ENCODE measurements around the gene ECT2L. TPM values are rescaled to one million over a fixed set of nuclear protein-coding genes. Genes with fewer than 3 reads are reported as not detected.

ECT2L gene
- total and polyA plus RNA-seq, 2 of the 4 experiments (the other 2 are of a cell fraction), result not detected

- H4K91ac ChIP-seq (ENCODE audit: insufficient read depth, low read depth, low read length), result no peak overlapping the region
- H3K4me1 ChIP-seq (ENCODE audit: control insufficient read depth, insufficient read depth, low read length), result no peaks in the 10 kb centered on the region
- no peak overlapping the region for H3K4me3 ChIP-seq (ENCODE audit: insufficient read depth, low read depth, low read length)
- H3K79me1 ChIP-seq (ENCODE audit: low read depth in 1 of 2, low read length in 2 of 2), result no peaks in the 10 kb centered on the region
- H4K5ac ChIP-seq (ENCODE audit: low read depth, low read length), result no peak overlapping the region
- H2BK5ac ChIP-seq (ENCODE audit: low read depth, low read length, poor library complexity, severe bottlenecking), result no peak overlapping the region
- H3K4ac ChIP-seq (ENCODE audit: low read depth, low read length), result no peak overlapping the region
- H2AK5ac ChIP-seq (ENCODE audit: low read depth, low read length), result no peak overlapping the region
- no peak overlapping the region for H3K27ac ChIP-seq (ENCODE audit: insufficient read depth, low read length)
- intact Hi-C loops (cut with micrococcal nuclease), result no loop called here
- H2BK120ac ChIP-seq (ENCODE audit: low read depth, low read length), result no peak overlapping the region
- H4K20me1 ChIP-seq (ENCODE audit: insufficient read depth, low read length), result no peaks in the 10 kb centered on the region
- no peak overlapping the region for H2AK9ac ChIP-seq (replicated peaks; ENCODE audit: low read depth, low read length, poor library complexity)
- no peak overlapping the region for H4K8ac ChIP-seq (ENCODE audit: low read depth in 2 of 2, low read length in 2 of 2)
- ChIA-PET POLR2A (ENCODE audit: unreplicated experiment) (no interaction called here), CTCF (no interaction called here)
- no peaks in the 10 kb centered on the region for H3K36me3 ChIP-seq (ENCODE audit: control insufficient read depth, insufficient read depth, low read length)
- TF ChIP-seq RFX5 (IDR thresholded peaks at IDR 0.05; ENCODE audit: low read depth, low read length) (no peak), CHD1 (IDR thresholded peaks at IDR 0.05; ENCODE audit: low read depth, low read length) (no peak), NFE2L2 (IDR thresholded peaks at IDR 0.05; ENCODE audit: low read depth, low read length) (no peak), RAD21 (IDR thresholded peaks at IDR 0.05; ENCODE audit: low read length) (no peak), FOS (IDR thresholded peaks at IDR 0.05; ENCODE audit: low read depth, low read length) (no peak), USF2 (IDR thresholded peaks at IDR 0.05; ENCODE audit: low read depth, low read length) (no peak), MAZ (IDR thresholded peaks at IDR 0.05; ENCODE audit: borderline replicate concordance, low read depth, low read length) (no peak), MXI1 (IDR thresholded peaks at IDR 0.05; ENCODE audit: borderline replicate concordance, low read depth, low read length) (no peak), RCOR1 (IDR thresholded peaks at IDR 0.05; ENCODE audit: insufficient replicate concordance, low read length) (no peak)
- H2AFZ ChIP-seq (replicated peaks; ENCODE audit: low read length, poor library complexity), result no peak overlapping the region
- H3K4me2 ChIP-seq (ENCODE audit: low read depth, low read length), result no peak overlapping the region
- DNase-seq, result no peak
- 100% methylated on average over 1 of the region's 3 CpGs; no CpG with 5 or more reads in 1 of the 2 experiments for WGBS, 2 experiments (ENCODE audit: extremely low coverage in 2 of 2, insufficient read length in 1 of 2)
- no peak overlapping the region for H3K56ac ChIP-seq (ENCODE audit: extremely low read depth, insufficient read depth, low read length)
- peaks cover 2% of the 10 kb centered on the region for H3K27me3 ChIP-seq (ENCODE audit: control insufficient read depth, insufficient read depth, low read length)
- dilution Hi-C loops (cut with HindIII; ENCODE audit: low sequenced_read_pairs, unreplicated experiment), result no loop called here
- in situ Hi-C loops (cut with MboI; ENCODE audit: low sequenced_read_pairs), result no loop called here
- no peak overlapping the region for H2BK20ac ChIP-seq (ENCODE audit: low read depth, low read length)
- BruUV-seq (replicated peaks), result no TSS peak
- H3K18ac ChIP-seq (ENCODE audit: low read depth, low read length), result no peak overlapping the region
- H3K23ac ChIP-seq (ENCODE audit: low read depth, low read length), result no peak overlapping the region
- H3K14ac ChIP-seq (replicated peaks; ENCODE audit: low read depth, low read length), result no peak overlapping the region
- no peaks in the 10 kb centered on the region for H3K9me1 ChIP-seq (ENCODE audit: insufficient read depth, low read length)
- H3K9ac ChIP-seq (ENCODE audit: low read depth, low read length), result no peak overlapping the region
- H3K9me3 ChIP-seq (ENCODE audit: control insufficient read depth, insufficient read depth, low read length), result no peaks in the 10 kb centered on the region
- H2BK15ac ChIP-seq (ENCODE audit: low read depth, low read length), result no peak overlapping the region
- ATAC-seq (ENCODE audit: low read depth), result no peak
These were observed 13.8 kb downstream of the ECT2L start for GRCh38 chr6:138809677-138810076.
